DMS153 treated with DMSO at 0.1 percent for 48 hours (cell line): ENCODE measurements around the gene RNF157.

Experiments used
- DNase-seq: peaks from one replicate; lab custom pipeline; 2025; ENCODE audit not compliant: unreplicated experiment; lab: John Stamatoyannopoulos, UW

Gene RNF157

DNA sequence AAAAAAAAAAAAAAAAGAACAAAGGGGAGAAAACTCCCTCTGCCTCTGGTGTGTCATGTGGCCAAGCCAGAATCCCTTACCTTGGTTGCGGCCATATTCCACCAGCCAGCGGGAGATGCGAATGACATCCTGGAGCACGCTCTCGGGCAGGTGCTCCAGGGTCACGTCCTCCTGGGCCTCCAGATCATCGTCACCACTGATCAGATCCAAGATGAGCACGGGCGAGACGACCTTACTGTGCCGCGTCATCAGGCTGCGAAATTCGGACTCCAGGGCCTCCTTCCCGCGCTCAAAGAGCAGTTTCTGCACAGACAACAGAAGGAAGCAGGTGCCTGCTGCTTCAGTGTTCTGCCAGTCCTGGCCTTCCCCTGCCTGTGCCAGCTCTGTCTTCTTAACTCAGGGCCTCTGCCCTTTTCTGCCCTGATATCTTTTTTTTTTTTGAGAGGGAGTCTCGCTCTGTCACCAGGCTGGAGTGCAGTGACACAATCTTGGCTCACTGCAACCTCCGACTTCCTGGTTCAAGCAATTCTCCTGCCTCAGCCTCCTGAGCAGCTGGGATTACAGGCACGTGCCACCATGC lies 142.5 kb downstream of the RNF157 start:
- no peak for DNase-seq

DNA sequence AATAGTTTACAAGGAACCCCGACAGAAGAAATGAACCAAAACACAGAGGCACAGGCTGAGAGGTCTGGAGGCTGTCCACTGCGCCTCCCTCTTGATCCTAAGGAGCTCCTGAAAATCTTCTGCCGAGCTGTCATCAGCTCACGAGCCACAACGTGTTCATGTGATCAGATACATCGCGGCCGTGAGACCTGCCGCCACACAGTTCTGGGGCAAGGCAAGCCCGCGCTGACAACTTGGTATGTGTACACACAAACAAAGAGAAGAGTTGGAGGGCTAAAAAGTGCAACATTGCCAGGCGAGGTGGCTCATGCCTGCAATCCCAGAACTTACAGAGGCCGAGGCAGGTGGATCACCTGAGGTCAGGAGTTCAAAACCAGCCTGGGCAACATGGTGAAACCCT lies 144.3 kb downstream of the RNF157 start:
- DNase-seq = no peak

DNA sequence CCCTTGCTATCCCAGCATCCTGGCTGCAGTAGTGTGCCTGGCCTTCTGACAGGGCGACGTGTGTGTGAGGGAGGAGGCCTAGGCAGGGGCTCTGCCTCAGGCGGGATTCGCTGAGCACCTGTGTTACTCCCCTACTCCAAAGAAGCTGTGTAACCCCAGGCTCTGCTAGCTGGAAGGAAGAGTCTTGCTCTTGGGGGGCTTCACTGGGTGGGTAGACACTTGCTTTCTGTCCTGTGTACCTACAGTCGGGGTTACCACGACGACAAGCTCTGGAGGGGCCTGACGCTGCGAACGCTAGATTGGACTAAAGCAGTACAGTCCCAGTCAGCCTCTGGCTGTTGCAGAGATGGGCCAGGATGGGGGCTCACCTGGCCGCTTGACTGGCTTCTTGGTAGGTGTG lies 146.2 kb downstream of the RNF157 start:
- DNase-seq = no peak

DNA sequence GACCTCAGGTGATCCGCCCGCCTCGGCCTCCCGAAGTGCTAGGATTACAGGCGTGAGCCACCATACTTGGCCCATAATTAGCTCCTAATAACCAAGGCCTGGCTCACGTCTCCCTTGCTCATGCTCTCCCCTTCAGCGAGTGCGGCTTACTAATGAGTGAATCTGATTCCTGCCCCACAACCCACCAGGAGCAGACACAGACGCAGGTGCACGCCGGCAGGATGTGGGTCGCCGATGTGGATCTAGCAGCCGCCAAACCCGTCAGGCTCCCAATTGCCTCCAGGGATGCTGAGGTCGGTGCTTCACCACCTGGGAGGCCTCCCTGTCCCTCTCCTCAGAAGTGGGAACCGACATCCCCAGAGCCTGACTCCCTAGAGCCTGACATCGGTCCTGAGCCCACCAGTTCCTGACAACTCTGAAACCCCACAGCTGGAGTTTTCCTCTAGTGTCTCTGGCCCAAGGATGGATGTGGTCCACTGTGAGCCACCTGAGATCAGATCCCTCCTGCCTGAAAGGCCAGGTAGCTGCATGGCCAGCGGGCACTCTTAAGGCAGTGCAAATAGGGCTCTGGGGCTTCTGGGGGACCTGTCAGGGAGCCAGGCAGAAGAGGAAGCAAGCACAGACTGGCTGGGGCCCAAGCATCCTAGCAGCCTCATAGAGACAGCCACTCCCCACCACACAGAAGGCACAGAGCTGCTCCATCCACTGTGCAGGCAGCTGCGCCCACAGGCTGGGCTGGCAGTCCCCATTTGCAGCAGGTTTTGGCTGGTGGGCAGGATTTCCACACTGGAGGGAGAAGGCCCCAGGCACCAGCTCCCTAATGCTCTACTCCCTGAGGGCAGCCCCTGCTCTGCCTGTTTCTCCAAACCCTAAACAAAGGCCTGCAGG lies 147.5 kb downstream of the RNF157 start:
- DNase-seq = no peak
